Hepatocyte (in vitro differentiated cells): ENCODE results near the gene ALKBH4. TPM values are rescaled to one million over a fixed set of nuclear protein-coding genes. Genes with fewer than 3 reads are reported as not detected.

Experiments
- DNase-seq: peaks from one replicate; pipeline ENCODE4 v3.0.0-alpha.2; 2016; ENCODE audit warnings: low spot score
- H2AFZ ChIP-seq: fragments of 200-600 bp; sonication (generic); 2 replicates; pipeline ENCODE4 v1.6.0; 2016; ENCODE audit warnings: antibody characterized with exemption, mild to moderate bottlenecking
- H3K27ac ChIP-seq: fragments of 200-600 bp; sonication (generic); 2 replicates; pipeline ENCODE4 v1.5.1; 2016; ENCODE audit warnings: mild to moderate bottlenecking
- H3K27me3 ChIP-seq: fragments of 200-600 bp; sonication (generic); 2 replicates; pipeline ENCODE4 v1.6.1; 2016
- H3K36me3 ChIP-seq: fragments of 200-600 bp; sonication (generic); replicated peaks from 2 replicates; pipeline ENCODE4 v1.5.1; 2016; ENCODE audit warnings: low read depth; ENCODE audit not compliant: insufficient read depth
- H3K4me1 ChIP-seq: fragments of 200-600 bp; sonication (generic); 2 replicates; pipeline ENCODE4 v1.5.1; 2016; ENCODE audit warnings: mild to moderate bottlenecking, moderate library complexity; ENCODE audit not compliant: insufficient read depth
- H3K4me2 ChIP-seq: fragments of 200-600 bp; sonication (generic); 2 replicates; pipeline ENCODE4 v1.6.0; 2016
- H3K4me3 ChIP-seq: fragments of 200-600 bp; sonication (generic); 2 replicates; pipeline ENCODE4 v1.5.1; 2016; ENCODE audit warnings: mild to moderate bottlenecking
- H3K79me2 ChIP-seq: fragments of 200-600 bp; sonication (generic); 2 replicates; pipeline ENCODE4 v1.6.0; 2017; ENCODE audit warnings: mild to moderate bottlenecking
- H3K9me2 ChIP-seq: fragments of 200-600 bp; sonication (generic); replicated peaks from 2 replicates; pipeline ENCODE4 v1.6.0; 2017; ENCODE audit warnings: mild to moderate bottlenecking; ENCODE audit not compliant: insufficient read depth
- H3K9me3 ChIP-seq: fragments of 200-600 bp; sonication (generic); 2 replicates; pipeline ENCODE4 v1.5.1; 2016; ENCODE audit warnings: low read depth, mild to moderate bottlenecking
- H4K20me1 ChIP-seq: fragments of 200-600 bp; sonication (generic); 2 replicates; pipeline ENCODE4 v1.6.0; 2016; ENCODE audit warnings: mild to moderate bottlenecking; ENCODE audit not compliant: insufficient read depth, poor library complexity, severe bottlenecking
- EZH2 ChIP-seq: fragments of 200-600 bp; sonication (generic); IDR thresholded peaks from 2 replicates; pipeline ENCODE4 v1.6.1; 2016; ENCODE audit warnings: antibody characterized with exemption, mild to moderate bottlenecking, borderline replicate concordance
- EZH2phosphoT487 ChIP-seq: fragments of 200-600 bp; sonication (generic); IDR thresholded peaks from one replicate; pipeline ENCODE4 v1.6.1; 2018; ENCODE audit warnings: antibody characterized with exemption, mild to moderate bottlenecking, low read depth, moderate library complexity; ENCODE audit not compliant: unreplicated experiment, severe bottlenecking
- WGBS: methylation state at CpG from one replicate; pipeline ENCODE4 v1.1.6; 2016; ENCODE audit warnings: low lambda C conversion rate; ENCODE audit errors: missing lambda C conversion rate; 5-methylcytosine and 5-hydroxymethylcytosine counted together
- polyA plus RNA-seq: library from polyadenylated mRNA; unstranded; fragments of >200 nt; fragmentation: Nextera tagmentation; extraction: Ambion mirVana; gene quantifications from 2 replicates; pipeline ENCODE4 v1.2.1, GENCODE V29; 2016
- total RNA-seq: library from RNA; depleted of rRNA; stranded (reverse); fragments of >200 nt; gene quantifications from 2 replicates; pipeline ENCODE4 v1.2.3, GENCODE V29; 2014
- TF ChIP-seq, protein P1 (sequence below): fragments of 200-600 bp; sonication (generic); IDR thresholded peaks from 2 replicates; pipeline ENCODE4 v1.5.1; 2016; ENCODE audit warnings: antibody characterized with exemption, mild to moderate bottlenecking; ENCODE audit not compliant: poor library complexity

Gene ALKBH4
- total and polyA plus RNA-seq, 2 experiments from 2014 or later, result 13.3 to 15.8 TPM

DNA sequence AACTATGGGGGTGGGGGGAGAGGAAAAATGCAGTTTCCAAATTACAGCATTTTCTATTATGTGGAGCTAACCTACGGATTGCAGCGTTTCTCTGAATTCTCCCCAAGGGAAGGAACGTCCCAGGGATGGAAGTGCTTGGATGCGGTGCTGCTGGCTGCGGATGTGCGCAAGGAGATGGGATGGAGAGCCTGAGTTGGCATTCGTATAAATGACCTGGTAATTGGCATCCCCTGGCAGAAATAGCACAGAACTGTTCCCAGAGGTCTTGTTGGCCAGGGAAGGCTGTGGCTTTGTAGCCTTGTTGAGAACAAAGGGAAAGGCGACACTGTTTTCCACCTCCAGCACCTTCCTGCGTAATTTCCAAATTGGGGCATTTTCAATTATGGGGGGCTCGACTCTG is 28.5 kb downstream of the ALKBH4 start:
- DNase-seq, result no peak
- no peak overlapping the region for H3K4me3 ChIP-seq
- H4K20me1 ChIP-seq, result no peaks in the 10 kb centered on the region
- H3K9me3 ChIP-seq, result no peaks in the 10 kb centered on the region
- peaks cover 6% of the 10 kb centered on the region for H3K4me1 ChIP-seq
- no peaks in the 10 kb centered on the region for H3K27me3 ChIP-seq
- H3K36me3 ChIP-seq, result no peaks in the 10 kb centered on the region
- no peaks in the 10 kb centered on the region for H3K9me2 ChIP-seq
- H3K27ac ChIP-seq, result no peak overlapping the region
- peaks cover 9% of the 10 kb centered on the region for H3K79me2 ChIP-seq
- 96% methylated on average over 10 of the region's 10 CpGs for WGBS
- no peak overlapping the region for H3K4me2 ChIP-seq
- no peak for TF ChIP-seq EZH2
- TF ChIP-seq, protein P1, sequence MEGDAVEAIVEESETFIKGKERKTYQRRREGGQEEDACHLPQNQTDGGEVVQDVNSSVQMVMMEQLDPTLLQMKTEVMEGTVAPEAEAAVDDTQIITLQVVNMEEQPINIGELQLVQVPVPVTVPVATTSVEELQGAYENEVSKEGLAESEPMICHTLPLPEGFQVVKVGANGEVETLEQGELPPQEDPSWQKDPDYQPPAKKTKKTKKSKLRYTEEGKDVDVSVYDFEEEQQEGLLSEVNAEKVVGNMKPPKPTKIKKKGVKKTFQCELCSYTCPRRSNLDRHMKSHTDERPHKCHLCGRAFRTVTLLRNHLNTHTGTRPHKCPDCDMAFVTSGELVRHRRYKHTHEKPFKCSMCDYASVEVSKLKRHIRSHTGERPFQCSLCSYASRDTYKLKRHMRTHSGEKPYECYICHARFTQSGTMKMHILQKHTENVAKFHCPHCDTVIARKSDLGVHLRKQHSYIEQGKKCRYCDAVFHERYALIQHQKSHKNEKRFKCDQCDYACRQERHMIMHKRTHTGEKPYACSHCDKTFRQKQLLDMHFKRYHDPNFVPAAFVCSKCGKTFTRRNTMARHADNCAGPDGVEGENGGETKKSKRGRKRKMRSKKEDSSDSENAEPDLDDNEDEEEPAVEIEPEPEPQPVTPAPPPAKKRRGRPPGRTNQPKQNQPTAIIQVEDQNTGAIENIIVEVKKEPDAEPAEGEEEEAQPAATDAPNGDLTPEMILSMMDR, result no peak
- TF ChIP-seq EZH2phosphoT487, result no peak
- no peak overlapping the region for H2AFZ ChIP-seq

- WGBS, result 47% methylated on average over 9 of the region's 9 CpGs
These were observed 30.6 kb downstream of the ALKBH4 start for GRCh38 chr7:102434039-102434486.

GRCh38 chr7:102433219-102434038 is 31.2 kb downstream of the ALKBH4 start, which contains the start of gene ORAI2:
Gene ORAI2, plus strand, starts transcription at chr7:102433575. Its CDS starts 5,382 bp downstream, at chr7:102438957.
- DNase-seq, result peak; percentile 93
- peaks cover 9% of the 10 kb centered on the region for H3K79me2 ChIP-seq
- H3K27me3 ChIP-seq, result no peaks in the 10 kb centered on the region
- no peaks in the 10 kb centered on the region for H3K9me3 ChIP-seq
- TF ChIP-seq EZH2, result no peak
- no peak for TF ChIP-seq EZH2phosphoT487
- TF ChIP-seq, protein P1, result no peak
- peak within 1 kb of the TSS; percentile 98 for H3K4me2 ChIP-seq
- H3K4me3 ChIP-seq, result peak within 1 kb of the TSS; percentile 98
- H3K9me2 ChIP-seq, result no peaks in the 10 kb centered on the region
- H4K20me1 ChIP-seq, result no peaks in the 10 kb centered on the region
- H3K36me3 ChIP-seq, result no peaks in the 10 kb centered on the region
- peak within 1 kb of the TSS; percentile 75 for H3K27ac ChIP-seq
- WGBS, result under 1% methylated on average over 14 of the region's 90 CpGs
- peak within 1 kb of the TSS; percentile 96 for H2AFZ ChIP-seq
- H3K4me1 ChIP-seq, result peaks cover 6% of the 10 kb centered on the region

More at GRCh38 chr7:102434039-102434486, 30.6 kb downstream of the ALKBH4 start:
- no peaks in the 10 kb centered on the region for H3K27me3 ChIP-seq
- peaks cover 6% of the 10 kb centered on the region for H3K4me1 ChIP-seq
- peak overlapping the region; percentile 98 for H3K4me3 ChIP-seq
- H3K4me2 ChIP-seq, result peak overlapping the region; percentile 98
- H3K27ac ChIP-seq, result peak overlapping the region; percentile 48
- H3K79me2 ChIP-seq, result peaks cover 9% of the 10 kb centered on the region
- H4K20me1 ChIP-seq, result no peaks in the 10 kb centered on the region
- no peak for DNase-seq
- TF ChIP-seq, protein P1, result no peak
- TF ChIP-seq EZH2 (no peak), EZH2phosphoT487 (no peak)
- H3K36me3 ChIP-seq, result no peaks in the 10 kb centered on the region
- no peaks in the 10 kb centered on the region for H3K9me3 ChIP-seq
- peak overlapping the region; percentile 96 for H2AFZ ChIP-seq
- H3K9me2 ChIP-seq, result no peaks in the 10 kb centered on the region
